DND-41 (cell line): ENCODE data around the gene EPB41L4B.

Source experiments
- ATAC-seq: fragments of 200-7000 bp; cut with Tn5 transposase; 3 replicates; pipeline ENCODE4 v1.9.1; 2021; ENCODE audit warnings: low read depth; ENCODE audit not compliant: insufficient read depth
- DNase-seq: peaks from one replicate; pipeline ENCODE4 v3.0.0-alpha.2; 2020
- H2AFZ ChIP-seq: 2 replicates; pipeline ENCODE4 v1.6.0; 2012; ENCODE audit warnings: low read depth, low read length
- H3K27ac ChIP-seq: 2 replicates; pipeline ENCODE4 v1.5.1; 2012; ENCODE audit warnings: low read length, inconsistent platforms
- H3K27me3 ChIP-seq: fragments of 200-600 bp; sonication (generic); 2 replicates; pipeline ENCODE4 v1.6.0; 2012; ENCODE audit warnings: low read length, mild to moderate bottlenecking, inconsistent platforms; ENCODE audit not compliant: insufficient read depth, poor library complexity
- H3K36me3 ChIP-seq: 2 replicates; pipeline ENCODE4 v1.5.1; 2012; ENCODE audit warnings: low read length, inconsistent platforms; ENCODE audit not compliant: insufficient read depth
- H3K4me1 ChIP-seq: 2 replicates; pipeline ENCODE4 v1.5.1; 2012; ENCODE audit warnings: mild to moderate bottlenecking, low read length; ENCODE audit not compliant: insufficient read depth
- H3K4me2 ChIP-seq: 2 replicates; pipeline ENCODE4 v1.6.0; 2012; ENCODE audit warnings: mild to moderate bottlenecking, moderate library complexity, low read length, inconsistent platforms; ENCODE audit not compliant: insufficient read depth
- H3K4me3 ChIP-seq, 2 experiments: fragments of 200-600 bp in 1 of 2; shearing (Covaris generic) in 1 of 2; 2 replicates each; pipeline ENCODE4 v1.5.1; 2012 to 2016; ENCODE audit warnings: inconsistent platforms in 2 of 2, low read length in 2 of 2, mild to moderate bottlenecking in 2 of 2, low read depth in 1 of 2, moderate library complexity in 1 of 2
- H3K79me2 ChIP-seq: 2 replicates; pipeline ENCODE4 v1.6.0; 2012; ENCODE audit warnings: low read length, inconsistent platforms; ENCODE audit not compliant: insufficient read depth
- H3K9ac ChIP-seq: 2 replicates; pipeline ENCODE4 v1.6.0; 2012; ENCODE audit warnings: low read depth, mild to moderate bottlenecking, inconsistent platforms, low read length, moderate library complexity
- H3K9me3 ChIP-seq: 2 replicates; pipeline ENCODE4 v1.5.1; 2012; ENCODE audit warnings: low read length, moderate library complexity, mild to moderate bottlenecking, inconsistent platforms; ENCODE audit not compliant: insufficient read depth, severe bottlenecking
- H4K20me1 ChIP-seq: 2 replicates; pipeline ENCODE4 v1.6.0; 2012; ENCODE audit warnings: low read length; ENCODE audit not compliant: insufficient read depth
- CTCF ChIP-seq: IDR thresholded peaks from 2 replicates; pipeline ENCODE4 v1.5.1; 2012; ENCODE audit warnings: borderline replicate concordance, low read length, moderate library complexity, mild to moderate bottlenecking; ENCODE audit not compliant: poor library complexity, severe bottlenecking; ENCODE audit errors: extremely low read depth
- EZH2 ChIP-seq: IDR thresholded peaks from 3 replicates; pipeline ENCODE4 v1.6.1; 2012; ENCODE audit warnings: borderline replicate concordance, low read depth, mild to moderate bottlenecking, moderate library complexity, low read length, inconsistent platforms; ENCODE audit not compliant: severe bottlenecking

Gene EPB41L4B

GRCh38 chr9:109264877-109265587 is 55.8 kb downstream of the EPB41L4B start:
- no peak for ATAC-seq
- Histone ChIP-seq H4K20me1 (no peaks in the 10 kb centered on the region), H3K4me3 (no peak overlapping the region), H3K9ac (no peak overlapping the region), H3K36me3 (no peaks in the 10 kb centered on the region), H3K79me2 (no peaks in the 10 kb centered on the region), H3K27me3 (no peaks in the 10 kb centered on the region), H3K4me2 (no peak overlapping the region), H2AFZ (no peak overlapping the region), H3K9me3 (peaks cover 2% of the 10 kb centered on the region), H3K4me1 (no peaks in the 10 kb centered on the region), H3K27ac (no peak overlapping the region)
- TF ChIP-seq CTCF (no peak), EZH2 (no peak)
- DNase-seq: no peak

GRCh38 chr9:109263358-109263757 is 57.5 kb downstream of the EPB41L4B start:
- H3K4me3 ChIP-seq: no peak overlapping the region
- H4K20me1 ChIP-seq: no peaks in the 10 kb centered on the region
- ATAC-seq (no peak), DNase-seq (no peak)
- H3K9ac ChIP-seq: no peak overlapping the region
- H3K79me2 ChIP-seq: no peaks in the 10 kb centered on the region
- no peak overlapping the region for H3K27ac ChIP-seq
- H3K36me3 ChIP-seq: no peaks in the 10 kb centered on the region
- H3K4me2 ChIP-seq: no peak overlapping the region
- peaks cover 2% of the 10 kb centered on the region for H3K9me3 ChIP-seq
- no peaks in the 10 kb centered on the region for H3K4me1 ChIP-seq
- H2AFZ ChIP-seq: no peak overlapping the region
- H3K27me3 ChIP-seq: peaks cover 4% of the 10 kb centered on the region
- no peak for TF ChIP-seq CTCF
- no peak for TF ChIP-seq EZH2

- Histone ChIP-seq H3K9ac (no peak overlapping the region), H3K36me3 (no peaks in the 10 kb centered on the region), H3K4me1 (no peaks in the 10 kb centered on the region), H4K20me1 (no peaks in the 10 kb centered on the region), H3K79me2 (no peaks in the 10 kb centered on the region), H3K9me3 (no peaks in the 10 kb centered on the region), H3K4me3 (no peak overlapping the region), H2AFZ (no peak overlapping the region), H3K27me3 (peaks cover 4% of the 10 kb centered on the region), H3K27ac (no peak overlapping the region), H3K4me2 (no peak overlapping the region)
- no peak for ATAC-seq
- no peak for TF ChIP-seq CTCF
- TF ChIP-seq EZH2: no peak
- DNase-seq: no peak
These were observed 62.2 kb downstream of the EPB41L4B start for GRCh38 chr9:109258481-109259302.
